ENCODE measurements around the gene AP1G2.

GRCh38 chr14:23610815-23611289 lies 43.3 kb upstream of the AP1G2 start:
- TF ChIP-seq POLR2A (IDR thresholded peaks at IDR 0.05) (no peak), CTCF (IDR thresholded peaks at IDR 0.05) (no peak), POLR2AphosphoS5 (IDR thresholded peaks at IDR 0.05) (no peak), EP300 (IDR thresholded peaks at IDR 0.05) (no peak)

Measured in upper lobe of left lung (tissue), 4 donors.